ENCODE results near the gene GAS6. TPM values are rescaled to one million over a fixed set of nuclear protein-coding genes. Genes with fewer than 3 reads are reported as not detected.
A peak's percentile ranks its signal among the peaks of the same experiment; 100 is the strongest.

The GAS6 gene
- total and polyA plus RNA-seq, 3 donors from 2014 or later = 193 to 575 (median 416) TPM

DNA sequence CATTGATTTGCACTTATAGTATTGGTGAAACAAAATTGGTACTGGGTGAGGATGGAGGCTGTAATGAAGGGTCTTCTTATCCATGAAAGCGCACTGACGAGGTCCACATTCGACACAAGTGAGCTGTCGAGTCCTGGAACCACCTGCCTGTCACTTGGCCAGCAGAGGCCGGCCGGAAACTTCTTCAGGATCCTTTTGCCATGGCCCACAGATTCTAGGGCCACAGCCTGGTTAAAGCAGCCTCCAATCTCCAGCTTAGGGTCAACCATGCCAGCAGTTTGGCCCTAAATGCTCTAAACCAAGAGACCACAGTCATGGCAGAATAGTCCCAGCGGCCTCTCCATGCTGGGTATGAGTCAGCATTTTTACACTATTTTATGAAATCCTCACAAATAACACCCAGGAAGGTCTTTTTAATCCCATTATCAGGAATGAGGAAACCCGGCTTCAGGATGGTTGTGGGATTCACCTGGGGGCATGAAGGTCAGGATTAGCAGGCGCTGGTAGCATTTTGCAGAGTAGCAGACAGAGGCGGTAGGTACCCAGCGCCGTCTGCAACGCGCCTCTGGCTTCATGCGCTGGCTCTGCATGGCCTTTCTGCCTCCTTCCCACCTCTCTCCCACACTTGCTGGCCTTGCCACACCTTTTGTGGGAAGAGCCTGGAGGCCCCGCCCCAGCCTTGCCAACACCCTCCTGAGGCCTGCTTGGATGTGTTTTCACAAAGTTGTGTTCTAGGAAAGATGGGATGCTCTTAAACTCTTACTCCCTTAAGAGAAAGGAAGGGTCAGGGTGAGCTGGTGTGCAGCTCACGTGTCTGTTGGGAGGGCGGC is 15.2 kb downstream of the GAS6 start:
- intact Hi-C loops (cut with DNase I; ENCODE audit: low total_unique reads) = no loop called here
- Histone ChIP-seq H3K27ac (peak overlapping the region; percentile 8 to 64), H3K36me3 (ENCODE audit: low read depth, missing control alignments) (no peaks in the 10 kb centered on the region), H3K27me3 (no peaks in the 10 kb centered on the region), H3K9me3 (no peaks in the 10 kb centered on the region), H3K4me3 (no peak overlapping the region), H3K4me1 (peaks cover 54% of the 10 kb centered on the region)
- 74 to 88% methylated on average over 18 of the region's 18 CpGs for WGBS, 2 donors
- TF ChIP-seq, protein P1, sequence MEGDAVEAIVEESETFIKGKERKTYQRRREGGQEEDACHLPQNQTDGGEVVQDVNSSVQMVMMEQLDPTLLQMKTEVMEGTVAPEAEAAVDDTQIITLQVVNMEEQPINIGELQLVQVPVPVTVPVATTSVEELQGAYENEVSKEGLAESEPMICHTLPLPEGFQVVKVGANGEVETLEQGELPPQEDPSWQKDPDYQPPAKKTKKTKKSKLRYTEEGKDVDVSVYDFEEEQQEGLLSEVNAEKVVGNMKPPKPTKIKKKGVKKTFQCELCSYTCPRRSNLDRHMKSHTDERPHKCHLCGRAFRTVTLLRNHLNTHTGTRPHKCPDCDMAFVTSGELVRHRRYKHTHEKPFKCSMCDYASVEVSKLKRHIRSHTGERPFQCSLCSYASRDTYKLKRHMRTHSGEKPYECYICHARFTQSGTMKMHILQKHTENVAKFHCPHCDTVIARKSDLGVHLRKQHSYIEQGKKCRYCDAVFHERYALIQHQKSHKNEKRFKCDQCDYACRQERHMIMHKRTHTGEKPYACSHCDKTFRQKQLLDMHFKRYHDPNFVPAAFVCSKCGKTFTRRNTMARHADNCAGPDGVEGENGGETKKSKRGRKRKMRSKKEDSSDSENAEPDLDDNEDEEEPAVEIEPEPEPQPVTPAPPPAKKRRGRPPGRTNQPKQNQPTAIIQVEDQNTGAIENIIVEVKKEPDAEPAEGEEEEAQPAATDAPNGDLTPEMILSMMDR (IDR thresholded peaks at IDR 0.05) = no peak
- no peak for TF ChIP-seq POLR2A (IDR thresholded peaks at IDR 0.05)
- DNase-seq = peak; percentile 56

DNA sequence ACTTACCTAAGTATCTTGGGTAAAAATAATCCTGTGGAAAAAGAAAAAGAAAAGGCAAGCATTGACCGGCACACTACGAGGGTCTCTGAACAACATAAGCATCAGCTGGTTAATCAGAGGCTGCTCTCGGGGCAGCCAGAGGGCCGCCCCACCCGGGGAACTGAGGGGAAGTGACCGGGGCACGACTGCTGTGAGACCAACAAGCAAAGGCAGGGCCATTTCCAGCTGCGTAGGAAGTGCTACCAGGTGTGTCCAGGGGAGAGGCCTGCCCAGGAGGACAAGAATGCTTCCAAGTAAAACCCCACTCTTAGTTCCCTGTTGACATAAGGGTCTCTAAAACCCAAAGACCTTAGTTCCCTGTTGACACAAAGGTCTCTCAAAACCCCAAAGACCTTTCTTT is 15.9 kb downstream of the GAS6 start:
- H3K9me3 ChIP-seq = no peaks in the 10 kb centered on the region
- TF ChIP-seq POLR2A (IDR thresholded peaks at IDR 0.05) = no peak
- TF ChIP-seq, protein P1 (IDR thresholded peaks at IDR 0.05) = no peak
- no peak overlapping the region for H3K4me3 ChIP-seq
- WGBS, 2 donors = 81 to 94% methylated on average over 7 to 8 of the region's 8 CpGs
- no peaks in the 10 kb centered on the region for H3K27me3 ChIP-seq
- no peak for DNase-seq
- peaks cover 54% of the 10 kb centered on the region for H3K4me1 ChIP-seq
- H3K36me3 ChIP-seq (ENCODE audit: low read depth, missing control alignments) = no peaks in the 10 kb centered on the region
- intact Hi-C loops (cut with DNase I; ENCODE audit: low total_unique reads) = no loop called here
- peak overlapping the region; percentile 8 to 64 for H3K27ac ChIP-seq

DNA sequence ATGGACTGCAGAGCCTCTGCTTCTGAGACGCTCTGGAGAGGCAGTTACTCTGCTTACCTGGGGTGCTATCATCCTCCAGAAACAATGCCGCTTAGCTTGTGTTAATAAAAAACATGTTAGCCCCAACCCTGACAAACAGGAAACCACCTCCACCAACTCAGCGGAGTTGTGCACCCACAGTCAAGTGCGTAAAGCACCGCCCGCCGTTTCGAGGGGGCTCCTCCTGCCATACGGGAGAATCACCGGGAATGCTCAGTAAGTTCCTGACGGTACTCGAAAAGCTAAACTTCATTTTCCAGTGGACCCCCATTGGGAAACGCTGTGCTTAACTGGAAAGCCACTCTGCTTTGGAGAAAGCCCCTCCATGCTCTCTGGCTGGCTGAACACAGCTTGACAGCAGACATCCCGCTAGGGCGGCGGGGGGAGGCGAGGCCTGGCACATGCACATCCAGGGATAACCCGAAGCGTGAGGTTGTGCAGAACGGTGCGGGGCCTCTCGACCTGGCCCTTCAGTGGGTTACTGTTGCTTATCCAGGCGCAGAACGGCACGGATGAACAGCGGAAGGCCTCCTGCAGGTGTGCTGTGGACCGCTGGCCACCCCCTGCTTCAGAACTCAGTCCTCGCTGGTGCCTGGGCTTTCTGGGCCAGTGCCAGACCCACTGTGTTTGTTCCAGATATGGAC is 17.1 kb downstream of the GAS6 start:
- Histone ChIP-seq H3K9me3 (no peaks in the 10 kb centered on the region), H3K4me3 (no peak overlapping the region), H3K36me3 (ENCODE audit: low read depth, missing control alignments) (no peaks in the 10 kb centered on the region), H3K27me3 (no peaks in the 10 kb centered on the region), H3K27ac (no peak overlapping the region), H3K4me1 (peaks cover 47% of the 10 kb centered on the region)
- TF ChIP-seq, protein P1 (IDR thresholded peaks at IDR 0.05) = no peak
- TF ChIP-seq POLR2A (IDR thresholded peaks at IDR 0.05) = no peak
- peak; percentile 27 for DNase-seq
- WGBS, 2 donors = 93 to 95% methylated on average over 18 to 28 of the region's 28 CpGs
- intact Hi-C loops (cut with DNase I; ENCODE audit: low total_unique reads) = no loop called here

DNA sequence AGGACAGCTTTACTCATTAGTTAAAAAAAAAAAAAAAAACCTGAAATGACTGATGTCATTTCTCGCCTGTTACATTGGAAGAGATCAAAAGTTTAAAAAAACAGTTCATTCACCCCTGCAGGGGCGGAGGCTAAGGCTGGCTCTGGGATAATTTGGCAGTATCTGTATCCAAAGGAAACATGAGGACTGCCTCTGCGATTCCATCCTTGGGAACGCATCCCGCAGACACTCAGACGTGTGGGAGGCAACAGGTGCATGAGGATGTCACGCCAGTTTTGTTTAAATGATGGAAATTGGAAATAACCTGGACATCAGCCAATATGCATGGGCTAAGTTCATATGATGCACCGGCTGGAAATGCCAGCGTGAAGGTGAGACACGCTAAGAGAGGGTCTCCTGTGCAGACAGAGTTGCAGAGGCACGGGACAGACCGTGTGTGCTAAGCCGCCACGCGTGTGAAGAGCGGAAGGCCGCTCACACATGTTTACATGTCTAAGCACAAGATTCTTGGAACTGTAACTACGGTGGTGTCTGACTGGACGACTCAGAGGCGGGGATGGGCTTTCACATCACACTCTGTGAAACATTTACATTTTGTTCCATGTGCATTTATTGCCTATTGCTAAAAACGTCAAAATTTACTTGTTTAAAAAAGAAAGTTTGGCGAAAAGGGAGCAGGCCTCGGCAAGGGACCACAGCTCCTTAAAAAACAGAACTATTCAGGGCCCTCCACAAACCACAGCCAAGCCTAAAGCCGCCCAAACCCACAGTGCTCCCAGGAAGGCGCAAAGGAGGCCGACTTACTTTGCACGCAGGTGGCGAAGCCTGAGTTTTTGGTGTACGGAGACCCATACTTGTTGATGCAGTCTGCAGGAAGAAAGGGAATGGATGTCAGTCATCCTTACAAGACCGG is 17.9 kb downstream of the GAS6 start:
- Histone ChIP-seq H3K27me3 (no peaks in the 10 kb centered on the region), H3K27ac (no peak overlapping the region), H3K4me1 (peaks cover 48% of the 10 kb centered on the region), H3K4me3 (no peak overlapping the region), H3K9me3 (no peaks in the 10 kb centered on the region), H3K36me3 (ENCODE audit: low read depth, missing control alignments) (no peaks in the 10 kb centered on the region)
- intact Hi-C loops (cut with DNase I; ENCODE audit: low total_unique reads) = no loop called here
- DNase-seq = no peak
- WGBS, 2 donors = 87 to 89% methylated on average over 30 of the region's 30 CpGs
- no peak for TF ChIP-seq POLR2A (IDR thresholded peaks at IDR 0.05)
- TF ChIP-seq, protein P1 (IDR thresholded peaks at IDR 0.05) = no peak
